Suppressor macrophage treated with lipopolysaccharide for 4 hours (primary cell): Measurements from ENCODE around the gene GIGYF1.
"Not testable (repeated sequence)": the region's sequence is repeated elsewhere in the genome, so short reads cannot be mapped to it uniquely, and the experiment has no call there.

ENCODE experiments used
- DNase-seq: peaks from one replicate; pipeline ENCODE4 v3.0.0-alpha.2; 2020

The GIGYF1 gene

DNA sequence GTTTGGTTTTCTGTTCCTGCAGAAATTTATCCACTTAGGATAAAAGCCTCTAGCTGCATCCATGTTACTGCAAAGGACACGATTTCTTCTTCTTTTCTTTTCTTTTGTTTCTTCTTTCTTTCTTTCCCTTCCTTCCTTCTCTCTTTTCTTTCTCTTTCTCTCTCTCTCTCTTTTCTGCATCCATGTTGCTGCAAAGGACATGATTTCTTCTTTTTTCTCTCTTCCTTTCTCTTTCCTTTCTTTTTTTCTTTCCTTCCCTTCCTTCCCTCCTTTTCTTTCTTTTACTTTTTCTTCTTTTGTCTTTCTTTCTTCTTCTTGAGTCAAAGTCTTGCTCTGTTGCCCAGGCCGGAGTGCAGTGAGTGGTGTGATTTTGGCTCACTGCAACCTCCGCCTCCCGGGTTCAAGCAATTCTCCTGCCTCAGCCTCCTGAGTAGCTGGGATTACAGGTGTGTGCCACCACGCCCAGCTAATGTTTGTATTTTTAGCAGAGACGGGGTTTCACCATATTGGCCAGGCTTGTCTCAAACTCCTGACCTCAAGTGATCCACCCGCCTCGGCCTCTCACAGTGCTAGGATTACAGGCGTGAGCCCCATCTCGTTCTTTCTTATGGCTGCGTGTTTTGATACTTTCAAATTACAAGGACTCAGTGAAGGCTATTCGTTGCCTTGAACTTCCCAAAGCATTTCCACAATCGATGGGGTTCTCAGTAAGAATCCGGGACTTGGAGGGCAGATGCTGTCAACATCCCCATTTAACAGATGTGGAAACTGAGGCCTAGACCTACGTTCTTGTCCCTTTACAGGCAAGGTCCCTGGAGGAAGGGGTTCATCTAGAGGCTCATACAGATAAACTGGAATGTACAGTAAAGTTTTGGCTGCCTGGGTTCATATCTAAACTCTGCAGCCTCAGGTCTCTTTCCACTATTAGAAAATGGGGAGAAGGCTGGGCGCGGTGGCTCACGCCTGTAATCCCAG, 22.4 kb downstream of the GIGYF1 start:
- no peak for DNase-seq

DNA sequence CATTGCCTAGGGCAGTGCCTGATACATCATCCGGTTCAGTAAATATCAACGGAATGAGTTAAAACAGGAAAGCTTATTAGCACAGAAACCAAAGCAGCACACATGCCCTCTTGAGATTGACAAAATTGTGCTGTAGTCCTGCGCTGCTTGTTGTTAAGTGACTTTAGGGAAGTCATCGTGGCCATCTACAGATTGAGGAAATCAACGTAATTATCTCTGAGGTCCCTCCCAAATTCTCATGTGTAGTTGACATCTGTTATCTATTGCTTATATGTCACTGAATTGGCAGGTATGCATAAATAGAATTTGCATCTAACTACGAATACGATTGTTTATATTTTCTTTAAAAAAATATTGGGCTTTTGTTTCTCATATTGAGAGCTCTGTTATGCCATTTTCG, 24.0 kb downstream of the GIGYF1 start:
- no peak for DNase-seq

DNA sequence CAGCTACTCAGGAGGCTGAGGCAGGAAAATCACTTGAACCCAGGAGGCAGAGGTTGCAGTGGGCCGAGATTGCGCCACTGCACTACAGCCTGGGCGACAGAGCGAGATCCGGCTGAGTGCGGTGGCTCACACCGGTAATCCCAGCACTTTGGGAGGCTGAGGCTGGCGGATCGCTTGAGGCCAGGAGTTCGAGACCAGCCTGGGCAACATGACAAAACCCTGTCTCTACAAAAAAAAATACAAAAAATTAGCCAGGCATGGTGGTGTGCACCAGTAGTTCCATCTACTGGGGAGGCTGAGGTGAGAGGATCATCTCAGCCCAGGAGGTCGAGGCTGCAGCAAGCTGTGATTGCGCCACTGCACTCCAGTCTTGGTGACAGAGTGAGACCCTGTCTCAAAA, 24.9 kb downstream of the GIGYF1 start:
- DNase-seq, result not testable (repeated sequence)

DNA sequence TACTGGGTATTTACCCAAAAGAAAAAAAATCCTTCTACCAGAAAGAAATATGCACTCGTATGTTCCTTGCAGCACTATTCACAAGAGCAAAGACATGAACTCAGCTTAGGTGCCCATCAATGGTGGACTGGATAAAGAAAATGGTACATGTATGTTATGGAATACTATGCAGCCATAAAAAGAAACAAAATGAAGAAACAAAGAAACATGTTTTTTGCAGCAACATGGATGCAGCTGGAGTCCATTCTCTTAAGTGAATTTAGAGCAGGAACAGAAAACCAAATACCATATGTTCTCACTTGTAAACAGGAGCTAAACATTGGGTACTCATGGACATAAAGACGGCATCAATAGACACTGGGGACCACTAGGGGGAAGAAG, 26.0 kb downstream of the GIGYF1 start:
- DNase-seq, result no peak

DNA sequence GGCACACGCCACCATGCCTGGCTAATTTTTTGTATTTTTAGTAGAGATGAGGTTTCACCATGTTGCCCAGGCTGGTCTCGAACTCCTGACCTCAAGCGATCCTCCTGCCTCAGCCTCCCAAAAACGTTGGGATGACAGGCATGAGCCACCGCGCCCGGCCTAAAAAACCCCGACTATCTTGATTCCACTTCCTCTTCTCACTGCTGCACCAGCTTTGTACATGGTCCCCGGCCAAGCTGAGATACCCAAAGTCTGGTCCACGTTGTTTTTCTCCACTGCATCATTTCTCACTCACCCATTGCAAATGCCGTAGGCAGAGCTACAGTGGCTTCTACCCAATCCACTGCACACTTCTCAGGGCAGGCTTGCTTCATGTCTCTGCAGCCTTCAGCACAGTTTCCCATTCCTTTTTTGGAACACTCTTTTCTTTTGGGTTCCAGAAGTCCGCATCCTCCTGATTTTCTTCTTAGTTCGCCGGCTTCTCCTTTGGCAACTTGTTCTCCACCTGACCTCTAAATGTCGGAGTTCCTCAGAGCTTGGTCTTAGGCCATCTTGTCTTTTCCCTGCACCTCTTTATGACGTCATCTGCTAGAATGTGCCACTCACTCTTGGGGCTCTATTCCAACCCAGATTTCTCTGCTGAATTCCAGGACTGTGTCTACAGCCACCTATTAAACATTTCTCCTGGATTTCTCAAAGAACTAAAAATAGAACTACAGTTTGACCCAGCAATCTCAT, 26.6 kb downstream of the GIGYF1 start:
- no peak for DNase-seq

DNA sequence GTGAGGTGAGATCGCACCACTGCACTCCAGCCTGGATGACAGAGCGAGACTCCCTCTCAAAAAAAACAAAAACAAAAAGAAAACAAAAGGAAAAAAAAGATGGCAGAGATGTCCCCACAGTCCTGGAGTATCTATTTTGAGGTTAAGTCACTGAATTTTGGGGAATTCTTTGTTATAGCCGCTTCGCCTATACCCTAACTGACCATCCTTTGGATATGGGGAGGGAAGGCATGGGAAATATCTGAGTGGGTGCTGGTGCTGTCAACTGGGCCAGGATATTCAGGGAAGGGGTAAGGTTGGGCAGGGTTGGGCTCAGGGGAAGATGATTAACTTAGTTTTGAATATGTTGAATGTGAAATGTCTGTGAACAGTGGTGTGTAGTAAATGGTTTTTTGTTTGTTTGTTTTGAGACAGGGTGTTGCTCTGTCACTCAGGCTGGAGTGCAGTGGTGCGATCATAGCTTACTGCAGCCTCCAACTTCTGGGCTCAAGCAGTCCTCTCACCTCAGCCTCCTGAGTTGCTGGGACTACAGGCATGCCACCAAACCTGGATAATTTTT, 28.8 kb downstream of the GIGYF1 start:
- no peak for DNase-seq

DNA sequence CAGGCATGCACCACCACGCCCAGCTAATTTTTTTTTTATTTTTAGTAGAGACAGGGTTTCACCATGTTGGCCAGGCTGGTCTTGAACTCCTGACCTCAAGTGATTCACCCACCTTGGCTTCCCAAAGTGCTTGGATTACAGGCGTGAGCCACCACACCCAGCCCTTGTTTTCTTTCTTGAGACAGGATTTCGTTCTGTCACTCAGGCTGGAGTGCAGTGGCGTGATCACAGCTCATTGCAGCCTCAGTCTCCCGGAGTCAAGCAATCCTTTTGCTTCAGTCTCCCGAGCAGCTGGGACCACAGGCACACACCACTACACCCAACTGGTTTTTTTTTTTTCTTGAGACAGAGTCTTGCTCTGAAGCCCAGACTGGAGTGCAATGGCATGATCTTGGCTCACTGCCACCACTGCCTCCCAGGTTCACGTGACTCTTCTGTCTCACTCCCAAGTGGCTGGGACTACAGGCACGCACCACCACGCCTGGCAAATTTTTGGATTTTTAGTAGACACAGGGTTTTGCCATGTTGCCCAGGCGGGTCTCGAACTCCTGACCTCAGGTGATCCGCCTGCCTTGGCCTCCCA, 31.8 kb downstream of the GIGYF1 start:
- not testable (repeated sequence) for DNase-seq

DNA sequence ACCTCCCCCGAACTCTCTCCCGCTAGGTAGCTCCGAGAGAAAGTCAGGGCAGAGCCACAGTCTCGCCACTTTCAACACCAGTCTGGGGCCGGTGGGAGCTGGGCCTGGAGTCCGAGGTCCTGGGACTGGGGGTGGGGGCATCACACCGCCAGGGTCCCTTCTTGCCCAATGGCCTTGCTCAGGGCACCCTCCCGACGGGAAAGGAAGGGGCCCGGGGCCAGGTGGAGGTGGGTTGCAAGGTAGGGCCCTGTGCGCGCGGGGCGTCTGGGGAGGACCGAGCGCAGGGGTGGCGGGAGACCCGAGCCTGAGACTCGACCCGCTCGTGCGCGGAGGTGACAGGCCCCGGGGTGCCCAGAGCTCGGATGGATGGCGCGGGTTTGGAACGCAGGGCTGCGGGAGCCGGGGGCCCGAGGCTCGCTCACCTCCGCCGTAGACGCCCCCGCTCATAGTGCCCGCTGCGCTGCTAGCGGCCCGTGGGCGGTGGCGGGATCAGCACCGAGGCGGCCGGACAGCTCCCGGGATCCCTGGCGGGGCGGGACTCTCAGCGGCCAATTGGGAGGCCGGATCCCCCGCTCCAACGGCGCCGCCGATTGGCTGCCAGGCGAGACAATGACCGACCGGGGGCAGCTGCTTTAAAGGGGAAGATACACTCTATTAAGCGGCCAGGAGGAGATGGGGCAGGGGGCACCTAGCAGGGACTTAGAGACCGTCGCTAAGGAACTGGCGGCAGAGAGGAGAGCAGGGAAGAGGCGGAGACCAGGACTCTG, 38.0 kb downstream of the GIGYF1 start, which contains the start of gene ACTL6B:
TSS of gene ACTL6B (minus strand) at position 541 of the 767 bp plus-strand sequence. CDS start at position 447, 94 bp downstream.
- DNase-seq, result peak; percentile 56

DNA sequence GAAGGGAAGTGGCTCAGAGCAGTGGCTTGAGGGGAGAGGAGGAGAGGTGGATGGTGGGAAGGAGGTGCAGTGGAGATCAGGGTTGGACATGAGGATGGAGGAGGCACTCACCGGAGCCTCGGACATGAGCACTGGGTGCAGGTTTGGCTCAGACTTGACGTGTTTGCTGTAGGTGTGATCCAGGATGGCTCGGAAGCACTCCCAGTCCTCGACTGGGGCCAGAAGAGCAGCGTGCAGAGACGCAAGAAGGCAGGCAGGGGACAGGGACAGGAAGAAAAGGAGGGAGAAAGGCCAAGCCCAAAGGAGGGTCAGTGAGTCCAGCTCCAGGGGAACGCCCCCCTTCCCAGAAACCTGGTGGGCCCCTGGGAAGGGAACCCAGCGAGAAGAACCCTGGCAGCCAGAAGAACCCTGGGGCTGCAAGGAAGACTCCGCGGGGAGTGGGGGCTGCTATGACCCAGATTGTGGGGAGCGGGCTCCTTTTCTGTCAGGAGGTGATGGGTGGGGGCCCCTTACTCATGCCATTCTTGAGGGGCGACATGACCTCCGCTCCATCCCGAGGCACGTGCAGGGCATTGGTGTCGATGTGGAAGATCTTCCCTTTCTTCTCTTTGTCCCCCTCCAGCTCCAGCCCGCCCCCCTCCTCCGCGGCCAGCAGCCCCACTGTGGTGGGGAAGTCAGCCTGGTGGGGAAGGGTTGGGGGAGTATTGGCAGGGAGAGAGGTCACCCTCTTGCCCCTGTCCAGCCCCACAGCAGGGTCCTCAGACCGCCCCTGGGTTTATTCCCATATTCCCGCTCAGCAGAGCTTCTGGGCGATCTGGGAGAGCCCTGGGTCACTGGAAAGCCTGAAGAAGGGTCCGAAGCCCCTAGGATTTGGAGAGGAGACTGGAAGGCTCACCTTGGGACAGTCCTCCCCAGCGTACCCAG, 38.9 kb downstream of the GIGYF1 start:
- no peak for DNase-seq

DNA sequence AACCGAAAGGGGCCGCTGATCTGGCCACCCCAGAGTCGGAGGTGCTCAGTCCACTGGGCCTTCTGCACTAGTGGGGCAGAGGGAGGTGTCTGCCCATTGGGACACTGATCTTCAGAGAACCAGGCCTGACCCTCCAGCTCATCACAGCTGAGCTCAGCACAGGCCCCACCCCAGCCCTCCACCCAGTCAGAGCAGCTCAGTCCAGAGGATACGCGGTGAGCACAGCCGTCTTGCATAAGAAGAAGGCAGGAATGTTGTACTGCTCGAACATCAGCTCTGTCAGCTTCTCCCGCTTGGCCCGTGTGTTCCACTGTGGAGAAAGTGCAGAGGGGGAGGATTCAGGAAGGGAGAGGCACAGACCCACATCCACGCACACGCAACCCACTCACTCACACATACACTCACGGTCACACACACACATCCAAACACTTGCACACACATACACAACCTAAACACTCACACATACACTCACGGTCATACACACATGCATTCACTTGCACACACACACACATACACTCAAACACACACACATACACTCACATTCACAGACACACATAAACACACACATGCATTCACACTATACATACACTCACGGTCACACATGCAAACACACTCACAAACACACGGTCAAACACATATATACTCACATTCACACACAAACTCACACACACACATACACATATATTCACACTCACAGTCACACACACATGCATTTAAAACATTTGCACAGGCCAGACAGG, 44.1 kb downstream of the GIGYF1 start:
- DNase-seq, result no peak

DNA sequence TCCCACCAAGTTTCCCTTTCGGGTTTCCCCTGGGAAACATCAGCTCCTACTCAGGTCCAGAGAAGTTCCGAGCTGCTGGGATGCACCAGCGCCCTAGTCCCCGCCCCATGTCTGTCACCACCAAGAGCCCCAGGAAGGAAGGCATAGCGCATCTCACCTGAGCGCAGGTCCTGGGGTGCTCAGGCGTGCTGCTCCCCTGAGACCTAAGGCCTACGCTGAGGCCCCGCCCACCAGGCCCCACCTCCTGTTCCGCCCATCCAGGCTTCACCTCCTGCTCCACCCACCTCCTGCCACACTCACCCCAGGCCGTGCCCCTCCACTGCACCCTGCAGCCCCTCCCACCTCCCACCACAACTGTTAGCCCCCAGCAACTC, 51.5 kb downstream of the GIGYF1 start:
- DNase-seq, result no peak

DNA sequence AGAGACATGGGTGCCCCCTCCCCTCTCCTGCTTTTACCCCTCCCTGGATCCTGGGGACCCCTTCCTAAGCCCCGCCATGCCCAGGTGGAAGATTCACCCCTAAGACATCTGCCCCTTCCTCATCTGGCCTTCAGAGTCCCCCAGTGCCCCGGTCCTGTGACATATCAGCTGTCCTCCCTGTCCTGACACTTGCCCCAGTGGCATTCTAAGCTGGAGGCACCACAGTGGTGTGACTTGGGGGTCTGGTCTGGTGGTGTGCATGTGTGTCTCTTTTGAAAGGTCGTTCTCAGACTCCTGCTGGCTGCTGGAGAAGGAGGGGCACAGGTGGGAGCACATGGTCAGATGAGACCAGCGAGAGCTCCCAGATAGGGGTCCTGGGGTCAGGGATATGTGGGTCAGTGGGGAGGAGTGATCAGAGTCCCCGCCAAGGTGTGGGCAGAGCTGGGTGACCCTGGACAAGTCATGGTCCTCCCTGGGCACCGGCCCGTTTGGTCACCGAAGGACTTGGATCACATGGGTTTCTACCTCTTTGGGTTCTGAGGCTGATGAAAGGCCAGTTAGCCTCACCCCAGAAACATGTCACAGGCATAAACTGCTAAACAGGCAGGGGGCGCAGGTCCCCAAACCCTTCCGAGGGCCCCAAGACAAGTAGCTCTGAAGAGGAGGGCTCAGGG, 52.1 kb downstream of the GIGYF1 start:
- DNase-seq, result no peak

DNA sequence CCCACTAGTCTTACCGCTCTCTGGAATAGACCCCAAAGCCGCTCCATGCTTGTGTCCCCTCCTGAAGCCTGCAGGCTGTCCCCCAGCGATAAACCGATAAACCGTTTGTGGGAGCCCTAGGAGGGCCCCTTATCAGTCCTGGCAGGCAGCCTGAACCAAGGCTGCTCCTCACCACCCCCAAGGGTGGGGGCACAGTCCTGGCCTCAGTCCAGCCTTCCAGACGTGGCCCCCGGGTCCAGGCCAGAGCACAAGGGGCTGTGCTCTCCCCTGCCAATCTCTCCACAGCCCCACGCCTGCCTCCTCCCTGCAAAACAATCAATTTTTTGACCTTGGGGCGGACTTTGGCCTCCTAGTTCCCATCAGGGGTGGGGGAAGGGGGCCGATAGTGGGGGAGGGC, 52.6 kb downstream of the GIGYF1 start, which contains the start of gene TFR2:
TSS of gene TFR2 (minus strand) at position 90 of the 397 bp plus-strand sequence. CDS start at position 47, 43 bp downstream.
- no peak for DNase-seq

DNA sequence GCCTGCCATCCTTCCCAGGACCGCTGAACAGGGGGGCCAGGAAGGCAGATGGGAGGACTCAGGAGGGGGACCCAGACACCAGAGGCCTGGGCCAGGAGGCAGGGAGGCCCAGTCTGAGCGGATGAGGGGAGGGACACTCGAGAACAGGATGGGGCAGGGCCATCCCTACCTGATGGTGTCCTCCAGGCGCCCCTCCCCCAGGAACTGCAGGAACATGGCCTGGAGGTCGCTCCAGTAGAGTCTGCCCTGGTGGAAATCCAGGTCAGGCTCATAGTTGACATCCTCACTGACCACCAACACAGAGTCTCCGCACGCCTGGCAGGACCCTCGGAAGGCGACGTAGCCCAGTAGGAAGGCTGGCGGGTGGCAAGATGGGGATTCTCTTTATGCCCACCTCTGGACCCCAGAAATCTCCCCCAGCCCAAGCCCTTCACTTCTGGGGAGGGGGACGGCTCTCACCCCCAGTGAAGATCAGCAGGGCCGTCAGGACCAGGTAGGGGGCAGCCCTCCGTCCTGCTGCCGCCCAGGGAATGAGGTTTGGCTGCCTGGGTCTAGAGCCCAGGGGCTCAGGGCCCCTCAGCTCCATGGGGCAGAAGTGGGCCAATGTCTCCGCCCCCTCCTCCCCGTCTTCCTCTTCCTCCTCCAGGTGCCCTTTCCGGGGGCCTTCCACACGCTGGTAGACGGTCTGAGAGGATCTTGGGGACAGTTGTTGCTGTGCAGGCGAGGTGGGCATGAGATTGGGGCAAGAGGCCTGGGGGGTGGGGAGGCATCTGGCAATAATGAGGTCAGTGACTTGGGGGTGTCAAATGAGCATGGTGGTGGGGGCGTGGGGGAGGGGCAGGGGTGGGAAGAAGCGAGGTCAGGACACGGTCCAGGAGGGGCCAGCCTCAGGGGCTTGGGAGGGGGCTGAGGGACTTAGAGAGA, 53.3 kb downstream of the GIGYF1 start:
- DNase-seq, result no peak

DNA sequence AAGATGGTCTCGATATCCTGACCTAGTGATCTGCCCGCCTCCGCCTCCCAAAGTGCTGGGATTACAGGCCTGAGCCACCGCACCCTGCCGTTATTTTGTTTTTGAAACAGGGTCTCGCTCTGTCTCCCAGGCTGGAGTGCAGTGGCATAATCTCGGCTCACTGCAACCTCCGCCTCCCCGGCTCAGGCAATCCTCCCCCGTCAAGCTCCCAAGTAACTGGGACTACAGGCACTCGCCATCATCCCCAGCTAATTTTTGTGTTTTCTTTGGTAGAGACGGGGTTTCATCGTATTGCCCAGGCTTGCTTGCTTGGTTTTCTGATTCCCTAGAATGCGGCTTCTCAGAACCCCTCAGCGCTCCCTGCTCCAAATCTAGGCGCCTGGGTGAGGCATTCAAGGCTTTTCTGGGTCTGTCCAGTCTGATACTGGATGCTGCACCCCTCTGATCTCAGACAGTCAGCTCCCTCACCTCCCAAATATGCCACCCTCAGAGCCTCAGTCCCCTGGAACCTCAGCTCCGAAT, 54.0 kb downstream of the GIGYF1 start:
- no peak for DNase-seq

DNA sequence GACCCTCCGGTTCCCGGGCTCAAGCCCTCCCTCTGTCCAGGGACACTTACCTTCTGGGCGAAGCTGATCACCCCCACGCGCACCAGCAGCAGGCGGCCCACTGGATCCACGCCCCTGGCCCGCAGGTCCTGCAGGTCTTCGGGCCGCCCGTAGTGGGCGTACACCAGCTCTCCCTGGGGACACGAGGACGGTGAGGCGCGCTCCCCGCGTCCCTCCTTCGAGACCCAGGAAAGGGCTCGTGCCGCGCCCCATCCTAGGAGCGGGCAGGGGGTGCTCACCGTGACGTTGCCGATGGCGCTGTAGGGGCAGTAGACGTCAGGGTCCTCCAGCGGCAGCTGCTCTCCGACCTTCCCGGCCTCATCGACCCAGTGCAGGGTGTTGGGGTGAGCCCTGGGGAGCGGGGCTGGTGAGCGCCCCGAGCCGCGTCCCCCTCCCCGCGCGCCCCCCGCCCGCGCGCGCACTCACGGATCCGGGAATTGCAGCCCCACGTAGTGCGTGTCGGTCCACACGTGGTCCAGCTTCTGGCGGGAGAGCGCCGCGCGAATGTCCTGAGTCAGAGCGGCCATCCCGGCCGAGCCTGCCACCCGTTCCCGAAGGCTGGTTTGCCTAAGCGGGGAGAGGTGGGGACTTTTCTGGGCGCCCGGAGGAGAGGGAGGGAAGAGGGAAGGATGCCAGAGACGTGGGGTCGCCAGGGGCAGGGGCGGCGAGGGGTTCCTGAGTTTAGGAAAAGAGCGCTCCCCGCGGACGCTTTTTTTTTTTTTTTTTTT, 60.9 kb downstream of the GIGYF1 start:
- peak; percentile 45 for DNase-seq

DNA sequence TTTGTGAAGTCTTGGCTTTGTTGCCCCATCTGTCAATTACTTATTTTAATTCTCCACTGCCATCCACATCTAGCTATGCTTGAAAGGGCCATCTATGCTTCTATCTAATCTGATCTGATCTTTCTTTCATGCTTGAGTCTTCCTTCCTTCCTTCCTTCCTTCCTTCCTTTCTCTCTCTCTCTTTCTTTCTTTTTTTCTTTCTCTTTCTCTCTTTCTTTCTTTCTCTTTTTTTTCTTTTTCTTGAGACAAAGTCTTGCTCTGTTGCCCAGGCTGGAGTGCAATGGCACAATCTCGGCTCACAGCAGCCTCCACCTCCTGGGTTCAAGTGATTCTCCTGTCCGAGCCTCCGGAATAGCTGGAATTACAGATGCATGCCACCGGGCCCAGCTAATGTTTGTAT, 64.0 kb downstream of the GIGYF1 start:
- DNase-seq, result no peak
